ENCODE measurements around the gene NRCAM. TPM values are rescaled to one million over a fixed set of nuclear protein-coding genes. Genes with fewer than 3 reads are reported as not detected.

The NRCAM gene
- polyA plus RNA-seq, 3 donors, result not detected

- Histone ChIP-seq H3K4me2 (replicated peaks; ENCODE audit: extremely low read depth, low read length, poor library complexity, severe bottlenecking) (no peak overlapping the region), H3K4me3 (replicated peaks in 1 of 3; ENCODE audit: low read depth in 2 of 3, low read length in 3 of 3) (no peak overlapping the region), H2AFZ (ENCODE audit: insufficient read depth, low read depth, low read length, poor library complexity, severe bottlenecking) (no peak overlapping the region), H4K20me1 (ENCODE audit: insufficient read depth, low read length) (no peaks in the 10 kb centered on the region), H3K79me2 (ENCODE audit: insufficient read depth, low read length) (no peaks in the 10 kb centered on the region), H3K27ac (ENCODE audit: low read depth in 1 of 2, low read length in 2 of 2) (no peak overlapping the region), H3K9me3 (replicated peaks in 1 of 2; ENCODE audit: control insufficient read depth in 1 of 2, insufficient read depth in 1 of 2, low read length in 2 of 2) (no peaks in the 10 kb centered on the region), H3K27me3 (ENCODE audit: control insufficient read depth in 2 of 2, insufficient read depth in 2 of 2, low read length in 2 of 2) (no peaks in the 10 kb centered on the region), H3K4me1 (ENCODE audit: control insufficient read depth in 1 of 2, insufficient read depth in 2 of 2, low read length in 2 of 2) (no peaks in the 10 kb centered on the region), H3K9ac (ENCODE audit: insufficient read depth, low read length, poor library complexity, severe bottlenecking) (no peak overlapping the region), H3K36me3 (replicated peaks in 1 of 2; ENCODE audit: control insufficient read depth in 1 of 2, insufficient read depth in 2 of 2, low read length in 2 of 2) (no peaks in the 10 kb centered on the region)
- DNase-seq, result no peak
- intact Hi-C loops (cut with micrococcal nuclease), result no loop called here
- Mint-ChIP-seq H3K4me1 (no peaks in the 10 kb centered on the region), H3K27me3 (ENCODE audit: low read depth in 3 of 3) (peaks cover 0 to 1% (median 0%) of the 10 kb centered on the region in 3 donors), H3K4me3 (no peak overlapping the region), H3K27ac (no peak overlapping the region), H3K36me3 (no peaks in the 10 kb centered on the region), H3K9me3 (peaks cover 0 to 3% (median 1%) of the 10 kb centered on the region in 7 donors)
- no peak for TF ChIP-seq CTCF (IDR thresholded peaks at IDR 0.05)
Measured at GRCh38 chr7:108205311-108205710, 250.9 kb downstream of the NRCAM start.

GRCh38 chr7:108204281-108204796 is 251.9 kb downstream of the NRCAM start:
- H3K27ac ChIP-seq (ENCODE audit: low read depth in 1 of 2, low read length in 2 of 2), result no peak overlapping the region
- no peaks in the 10 kb centered on the region for H3K36me3 Mint-ChIP-seq
- H3K9me3 Mint-ChIP-seq, result peaks cover 0 to 1% (median 0%) of the 10 kb centered on the region in 7 donors
- no peaks in the 10 kb centered on the region for H3K36me3 ChIP-seq (replicated peaks in 1 of 2; ENCODE audit: control insufficient read depth in 1 of 2, insufficient read depth in 2 of 2, low read length in 2 of 2)
- H3K27me3 ChIP-seq (ENCODE audit: control insufficient read depth in 2 of 2, insufficient read depth in 2 of 2, low read length in 2 of 2), result no peaks in the 10 kb centered on the region
- no peaks in the 10 kb centered on the region for H3K4me1 ChIP-seq (ENCODE audit: control insufficient read depth in 1 of 2, insufficient read depth in 2 of 2, low read length in 2 of 2)
- H3K4me3 Mint-ChIP-seq, result no peak overlapping the region
- no peak overlapping the region for H3K9ac ChIP-seq (ENCODE audit: insufficient read depth, low read length, poor library complexity, severe bottlenecking)
- no peak overlapping the region for H3K4me2 ChIP-seq (replicated peaks; ENCODE audit: extremely low read depth, low read length, poor library complexity, severe bottlenecking)
- no peak for TF ChIP-seq CTCF (IDR thresholded peaks at IDR 0.05)
- H3K4me1 Mint-ChIP-seq, result no peaks in the 10 kb centered on the region
- DNase-seq, result no peak
- H3K9me3 ChIP-seq (replicated peaks in 1 of 2; ENCODE audit: control insufficient read depth in 1 of 2, insufficient read depth in 1 of 2, low read length in 2 of 2), result no peaks in the 10 kb centered on the region
- no peak overlapping the region for H3K27ac Mint-ChIP-seq
- no peaks in the 10 kb centered on the region for H3K79me2 ChIP-seq (ENCODE audit: insufficient read depth, low read length)
- H2AFZ ChIP-seq (ENCODE audit: insufficient read depth, low read depth, low read length, poor library complexity, severe bottlenecking), result no peak overlapping the region
- H4K20me1 ChIP-seq (ENCODE audit: insufficient read depth, low read length), result no peaks in the 10 kb centered on the region
- H3K27me3 Mint-ChIP-seq (ENCODE audit: low read depth in 3 of 3), result peaks cover 0 to 1% (median 0%) of the 10 kb centered on the region in 3 donors
- intact Hi-C loops (cut with micrococcal nuclease), result no loop called here
- 94% methylated on average over 4 of the region's 8 CpGs for WGBS (ENCODE audit: insufficient coverage)
- no peak overlapping the region for H3K4me3 ChIP-seq (replicated peaks in 1 of 3; ENCODE audit: low read depth in 2 of 3, low read length in 3 of 3)

All from CD14-positive monocyte (primary cell).